ENCODE data around the gene FBXL17. TPM values are rescaled to one million over a fixed set of nuclear protein-coding genes. Genes with fewer than 3 reads are reported as not detected.

FBXL17 gene
- polyA plus RNA-seq, 1 experiment, result 5.3 TPM

- no peak overlapping the region for H3K4me3 ChIP-seq (ENCODE audit: low read depth, low read length)
- no peaks in the 10 kb centered on the region for H3K27me3 ChIP-seq (ENCODE audit: control insufficient read depth, insufficient read depth, low read length)
- TF ChIP-seq CTCF (IDR thresholded peaks at IDR 0.05; ENCODE audit: insufficient read depth, low read depth, low read length), result no peak
- ChIA-PET POLR2A (no interaction called here), CTCF (no interaction called here)
- no peaks in the 10 kb centered on the region for H3K36me3 ChIP-seq (ENCODE audit: control insufficient read depth, insufficient read depth, low read length)
- DNase-seq (ENCODE audit: low read depth), result no peak
These were observed 259.2 kb downstream of the FBXL17 start for GRCh38 chr5:108122702-108123101.

GRCh38 chr5:108118813-108119514 is 262.9 kb downstream of the FBXL17 start:
- no peak for TF ChIP-seq CTCF (IDR thresholded peaks at IDR 0.05; ENCODE audit: insufficient read depth, low read depth, low read length)
- ChIA-PET POLR2A (no interaction called here), CTCF (interaction anchor here (1.0 to 1.1 kb wide), 2 partner anchors 29 to 30 kb away, joined by 3 read pairs; no protein-coding TSS in a partner anchor)
- DNase-seq (ENCODE audit: low read depth), result no peak
- Histone ChIP-seq H3K4me3 (ENCODE audit: low read depth, low read length) (no peak overlapping the region), H3K36me3 (ENCODE audit: control insufficient read depth, insufficient read depth, low read length) (no peaks in the 10 kb centered on the region), H3K27me3 (ENCODE audit: control insufficient read depth, insufficient read depth, low read length) (no peaks in the 10 kb centered on the region)

- Histone ChIP-seq H3K36me3 (ENCODE audit: control insufficient read depth, insufficient read depth, low read length) (no peaks in the 10 kb centered on the region), H3K27me3 (ENCODE audit: control insufficient read depth, insufficient read depth, low read length) (no peaks in the 10 kb centered on the region), H3K4me3 (ENCODE audit: low read depth, low read length) (no peak overlapping the region)
- no peak for DNase-seq (ENCODE audit: low read depth)
- ChIA-PET CTCF (no interaction called here), POLR2A (no interaction called here)
- no peak for TF ChIP-seq CTCF (IDR thresholded peaks at IDR 0.05; ENCODE audit: insufficient read depth, low read depth, low read length)
These were observed 266.2 kb downstream of the FBXL17 start for GRCh38 chr5:108115673-108116072.

- DNase-seq (ENCODE audit: low read depth), result no peak
- no peak overlapping the region for H3K4me3 ChIP-seq (ENCODE audit: low read depth, low read length)
- TF ChIP-seq CTCF (IDR thresholded peaks at IDR 0.05; ENCODE audit: insufficient read depth, low read depth, low read length), result no peak
- H3K27me3 ChIP-seq (ENCODE audit: control insufficient read depth, insufficient read depth, low read length), result no peaks in the 10 kb centered on the region
- CTCF ChIA-PET, result no interaction called here
- H3K36me3 ChIP-seq (ENCODE audit: control insufficient read depth, insufficient read depth, low read length), result no peaks in the 10 kb centered on the region
- POLR2A ChIA-PET, result no interaction called here
These were observed 267.9 kb downstream of the FBXL17 start for GRCh38 chr5:108113950-108114349.

GRCh38 chr5:108111736-108112135 is 270.2 kb downstream of the FBXL17 start:
- no peak for DNase-seq (ENCODE audit: low read depth)
- POLR2A ChIA-PET, result interaction anchor here (0.7 kb wide), 1 partner anchor 58 kb away, joined by 8 read pairs; no protein-coding TSS in a partner anchor
- Histone ChIP-seq H3K27me3 (ENCODE audit: control insufficient read depth, insufficient read depth, low read length) (no peaks in the 10 kb centered on the region), H3K36me3 (ENCODE audit: control insufficient read depth, insufficient read depth, low read length) (no peaks in the 10 kb centered on the region), H3K4me3 (ENCODE audit: low read depth, low read length) (no peak overlapping the region)
- no peak for TF ChIP-seq CTCF (IDR thresholded peaks at IDR 0.05; ENCODE audit: insufficient read depth, low read depth, low read length)
- CTCF ChIA-PET, result no interaction called here
